Epidermal melanocyte (primary cell): ENCODE data around the gene C2orf92.

Source experiments
- DNase-seq: peaks from one replicate; pipeline ENCODE4 v3.0.0; 2011; ENCODE audit warnings: low spot score; ENCODE audit not compliant: insufficient read length

The C2orf92 gene

GRCh38 chr2:97714084-97714949 lies 44.8 kb downstream of the C2orf92 start:
- DNase-seq: no peak

- DNase-seq: no peak
Measured at GRCh38 chr2:97714950-97715652, 45.6 kb downstream of the C2orf92 start.

- no peak for DNase-seq
Measured at GRCh38 chr2:97715951-97716694, 46.6 kb downstream of the C2orf92 start.

GRCh38 chr2:97716695-97717612 lies 47.4 kb downstream of the C2orf92 start:
- DNase-seq: no peak

- no peak for DNase-seq
Measured at GRCh38 chr2:97717613-97717995, 48.1 kb downstream of the C2orf92 start.

- DNase-seq: no peak
Measured at GRCh38 chr2:97718051-97718882, 48.8 kb downstream of the C2orf92 start.

GRCh38 chr2:97718942-97719341 lies 49.4 kb downstream of the C2orf92 start:
- DNase-seq: no peak

- DNase-seq: no peak
Measured at GRCh38 chr2:97719362-97720155, 50.0 kb downstream of the C2orf92 start.

GRCh38 chr2:97720746-97721145 lies 51.2 kb downstream of the C2orf92 start:
- no peak for DNase-seq

GRCh38 chr2:97722227-97722626 lies 52.7 kb downstream of the C2orf92 start:
- DNase-seq: no peak

- DNase-seq: no peak
Measured at GRCh38 chr2:97723156-97724072, 53.9 kb downstream of the C2orf92 start.

GRCh38 chr2:97724073-97724410 lies 54.5 kb downstream of the C2orf92 start:
- DNase-seq: no peak

GRCh38 chr2:97724501-97724900 lies 55.0 kb downstream of the C2orf92 start:
- no peak for DNase-seq

GRCh38 chr2:97724946-97725688 lies 55.6 kb downstream of the C2orf92 start:
- DNase-seq: no peak

- DNase-seq: peak; percentile 68
Measured at GRCh38 chr2:97726261-97727064, 57.0 kb downstream of the C2orf92 start.

GRCh38 chr2:97727296-97727695 lies 57.8 kb downstream of the C2orf92 start:
- DNase-seq: no peak
